GM12891 (cell line): Measurements from ENCODE around the gene POLR1G.

Source experiments
- POLR2A ChIP-seq: IDR thresholded peaks from 2 replicates; pipeline ENCODE4 v1.6.1; 2011; ENCODE audit warnings: low read depth, low read length, control low read depth
- POLR2AphosphoS5 ChIP-seq: IDR thresholded peaks from 2 replicates; pipeline ENCODE4 v1.6.1; 2011; ENCODE audit warnings: low read depth, low read length, control low read depth

DNA sequence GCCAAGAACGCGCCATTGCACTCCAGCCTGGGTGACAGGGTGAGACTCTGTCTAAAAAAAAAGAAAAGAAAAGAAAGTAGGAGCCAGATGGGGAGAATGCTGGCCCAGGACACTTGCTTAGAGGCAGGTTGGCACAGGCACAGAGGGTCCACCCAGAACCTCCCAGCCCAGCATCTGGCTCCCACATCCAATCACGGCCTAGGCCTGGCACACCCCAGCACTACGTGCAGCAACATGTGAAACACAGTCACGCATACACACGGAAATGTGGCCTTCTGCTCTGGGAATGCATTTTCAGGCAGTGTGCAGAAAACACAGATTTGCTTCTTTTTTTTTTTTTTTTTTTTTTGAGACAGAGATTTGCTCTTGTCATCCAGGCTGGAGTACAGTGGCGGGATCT is 40.5 kb downstream of the POLR1G start:
- TF ChIP-seq POLR2A (no peak), POLR2AphosphoS5 (no peak)
